HCT116 (cell line): Measurements from ENCODE around the gene STIM1. TPM values are rescaled to one million over a fixed set of nuclear protein-coding genes. Genes with fewer than 3 reads are reported as not detected.

Experiments
- ATAC-seq: fragments of 200-7000 bp; cut with Tn5 transposase; 2 replicates; pipeline ENCODE4 v1.9.1; 2020; ENCODE audit warnings: mild to moderate bottlenecking, moderate library complexity
- BruUV-seq: library from RNA; stranded (reverse); fragments of 400-500 nt; replicated peaks from 2 replicates; lab custom pipeline; 2021; lab: Mats Ljungman, UMichigan
- CTCF ChIA-PET: fragments of 300-600 bp; sonication (Branson Sonifier 250); formaldehyde crosslinking; loops from one replicate; lab custom pipeline; 2021; ENCODE audit warnings: antibody characterized with exemption; lab: Charles Lee
- POLR2A ChIA-PET: fragments of 300-600, 350-600 bp; sonication (Branson Sonifier 250); formaldehyde crosslinking; loops from one replicate; lab custom pipeline; 2021; ENCODE audit warnings: antibody characterized with exemption; lab: Charles Lee
- RAD21 ChIA-PET, 2 experiments: fragments of 300-600 bp; sonication (Branson Sonifier 250); formaldehyde crosslinking; loops; one replicate each; lab custom pipeline; 2023; ENCODE audit warnings: low total read pairs in 2 of 2; ENCODE audit not compliant: uncharacterized antibody in 2 of 2, unreplicated experiment in 2 of 2, low non-redundant PET in 1 of 2; lab: Charles Lee
- DNase-seq: peaks from one replicate; pipeline ENCODE4 v3.0.0-alpha.2; 2010; ENCODE audit warnings: low read depth, low spot score
- H2AFZ ChIP-seq: fragments of 200-600 bp; shearing (Covaris generic), sonication (generic); 2 replicates; pipeline ENCODE4 v1.6.1; 2017; ENCODE audit warnings: low read depth, mixed run types, mixed read lengths, antibody characterized with exemption, low read length; ENCODE audit not compliant: poor library complexity, severe bottlenecking
- H3K27ac ChIP-seq: 2 replicates; pipeline ENCODE4 v1.5.1; 2012; ENCODE audit warnings: low read depth, low read length
- H3K27me3 ChIP-seq: fragments of 200-600 bp; sonication (generic); 2 replicates; pipeline ENCODE4 v1.6.1; 2016; ENCODE audit warnings: mixed run types, low read length, mixed read lengths; ENCODE audit not compliant: insufficient read depth
- H3K36me3 ChIP-seq, 2 experiments: fragments of 200-500 bp in 1 of 2; fragments of 200-600 bp in 1 of 2; sonication (Bioruptor generic) in 1 of 2; sonication (generic) in 1 of 2; 2 replicates each; pipeline versions ENCODE4 v1.5.1 to v1.6.1; 2014 to 2016; ENCODE audit warnings: low read length in 2 of 2, inconsistent platforms in 1 of 2, mixed read lengths in 1 of 2, mixed run types in 1 of 2; ENCODE audit not compliant: insufficient read depth in 2 of 2, control insufficient read depth in 1 of 2
- H3K4me1 ChIP-seq, 2 experiments: fragments of 200-600 bp in 1 of 2; sonication (generic) in 1 of 2; 2 replicates each; pipeline versions ENCODE4 v1.5.1 to v1.6.1; 2012 to 2017; ENCODE audit warnings: low read length in 2 of 2, inconsistent platforms in 1 of 2, mild to moderate bottlenecking in 1 of 2, mixed read lengths in 1 of 2, mixed run types in 1 of 2, moderate library complexity in 1 of 2; ENCODE audit not compliant: insufficient read depth in 2 of 2, control insufficient read depth in 1 of 2
- H3K4me2 ChIP-seq: fragments of 200-600 bp; sonication (generic); 2 replicates; pipeline ENCODE4 v1.6.1; 2017; ENCODE audit warnings: mixed run types, low read length, mixed read lengths
- H3K4me3 ChIP-seq, 2 experiments: fragments of 200-600 bp in 1 of 2; sonication (generic) in 1 of 2; replicated peaks in 1 of 2; 2 replicates each; pipeline ENCODE4 v1.5.1; 2011 to 2016; ENCODE audit warnings: low read length in 2 of 2, control low read depth in 1 of 2, low read depth in 1 of 2, mild to moderate bottlenecking in 1 of 2, mixed read lengths in 1 of 2, mixed run types in 1 of 2
- H3K79me2 ChIP-seq: fragments of 200-600 bp; sonication (generic); 2 replicates; pipeline ENCODE4 v1.6.1; 2017; ENCODE audit warnings: mild to moderate bottlenecking, mixed run types, low read length, moderate library complexity, mixed read lengths; ENCODE audit not compliant: insufficient read depth
- H3K9ac ChIP-seq: fragments of 200-600 bp; sonication (generic); 2 replicates; pipeline ENCODE4 v1.6.1; 2016; ENCODE audit warnings: low read length, mixed read lengths
- H3K9me2 ChIP-seq: fragments of 200-600 bp; sonication (generic), shearing (Covaris generic); 2 replicates; pipeline ENCODE4 v1.6.1; 2017; ENCODE audit warnings: mixed run types, mild to moderate bottlenecking, moderate library complexity; ENCODE audit not compliant: insufficient read depth
- H3K9me3 ChIP-seq, 2 experiments: fragments of 200-500 bp in 1 of 2; fragments of 200-600 bp in 1 of 2; sonication (Bioruptor generic) in 1 of 2; sonication (generic) in 1 of 2; 2 replicates each; pipeline ENCODE4 v1.6.1; 2014 to 2017; ENCODE audit warnings: low read length in 2 of 2, mixed read lengths in 2 of 2, inconsistent platforms in 1 of 2, low read depth in 1 of 2, mild to moderate bottlenecking in 1 of 2, mixed run types in 1 of 2, moderate library complexity in 1 of 2; ENCODE audit not compliant: control insufficient read depth in 1 of 2, insufficient read depth in 1 of 2
- H4K20me1 ChIP-seq: fragments of 200-600 bp; sonication (generic), shearing (Covaris generic); 2 replicates; pipeline ENCODE4 v1.6.1; 2017; ENCODE audit warnings: mixed run types, mild to moderate bottlenecking, moderate library complexity; ENCODE audit not compliant: insufficient read depth
- CBX3 ChIP-seq: IDR thresholded peaks from 2 replicates; pipeline ENCODE4 v1.6.1; 2012; ENCODE audit warnings: low read depth
- EGR1 ChIP-seq: IDR thresholded peaks from 2 replicates; pipeline ENCODE4 v1.6.1; 2012; ENCODE audit warnings: low read depth
- ELF1 ChIP-seq: IDR thresholded peaks from 2 replicates; pipeline ENCODE4 v1.6.1; 2012; ENCODE audit warnings: low read depth, borderline replicate concordance
- FOSL1 ChIP-seq: IDR thresholded peaks from 2 replicates; pipeline ENCODE4 v1.6.1; 2012; ENCODE audit warnings: low read depth
- JUND ChIP-seq: IDR thresholded peaks from 2 replicates; pipeline ENCODE4 v1.6.1; 2012
- POLR2AphosphoS5 ChIP-seq: IDR thresholded peaks from 2 replicates; pipeline ENCODE4 v1.6.1; 2011; ENCODE audit warnings: mild to moderate bottlenecking, low read depth, low read length, moderate library complexity
- RAD21 ChIP-seq: IDR thresholded peaks from 2 replicates; pipeline ENCODE4 v1.6.1; 2012; ENCODE audit warnings: low read depth, mild to moderate bottlenecking
- SIN3A ChIP-seq: IDR thresholded peaks from 2 replicates; pipeline ENCODE4 v1.6.1; 2012; ENCODE audit warnings: low read depth
- SP1 ChIP-seq: IDR thresholded peaks from 2 replicates; pipeline ENCODE4 v1.6.1; 2012; ENCODE audit warnings: low read depth
- YY1 ChIP-seq: IDR thresholded peaks from 2 replicates; pipeline ENCODE4 v1.6.1; 2011; ENCODE audit warnings: low read length, low read depth, moderate library complexity, mild to moderate bottlenecking; ENCODE audit not compliant: insufficient replicate concordance; ENCODE audit errors: extremely low read depth
- ZBTB33 ChIP-seq: IDR thresholded peaks from 2 replicates; pipeline ENCODE4 v1.6.1; 2011; ENCODE audit warnings: mild to moderate bottlenecking, low read length, moderate library complexity; ENCODE audit not compliant: insufficient replicate concordance; ENCODE audit errors: extremely low read depth
- ZFX ChIP-seq: fragments of 450-650 bp; IDR thresholded peaks from 2 replicates; pipeline ENCODE4 v1.6.1; 2017
- intact Hi-C: fragments of 100-400 bp; cut with micrococcal nuclease; formaldehyde crosslinking; loops from 2 replicates; pipeline ENCODE4 v1.10.0; 2022
- total RNA-seq: library from RNA; stranded (reverse); gene quantifications from one replicate; pipeline ENCODE4 v1.2.1, GENCODE V29; 2021; ENCODE audit not compliant: unreplicated experiment
- TF ChIP-seq, protein P1 (sequence below): IDR thresholded peaks from 2 replicates; pipeline ENCODE4 v1.6.1; 2012
- TF ChIP-seq, protein P2 (sequence below): IDR thresholded peaks from 2 replicates; pipeline ENCODE4 v1.6.1; 2012; ENCODE audit warnings: low read depth

STIM1 gene
- total RNA-seq, 1 experiment from 2014 or later, result 22.3 TPM

GRCh38 chr11:4102711-4103110 lies 247.2 kb downstream of the STIM1 start:
- peaks cover 76% of the 10 kb centered on the region for H3K79me2 ChIP-seq
- POLR2A ChIA-PET, result no interaction called here
- H3K9me3 ChIP-seq, result no peaks in the 10 kb centered on the region
- TF ChIP-seq YY1, result no peak
- TF ChIP-seq EGR1, result no peak
- TF ChIP-seq SP1, result no peak
- TF ChIP-seq ELF1, result no peak
- TF ChIP-seq ZBTB33, result no peak
- TF ChIP-seq FOSL1, result no peak
- no peak for TF ChIP-seq JUND
- TF ChIP-seq, protein P1, sequence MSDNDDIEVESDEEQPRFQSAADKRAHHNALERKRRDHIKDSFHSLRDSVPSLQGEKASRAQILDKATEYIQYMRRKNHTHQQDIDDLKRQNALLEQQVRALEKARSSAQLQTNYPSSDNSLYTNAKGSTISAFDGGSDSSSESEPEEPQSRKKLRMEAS, result no peak
- no peak for TF ChIP-seq CBX3
- no peak for TF ChIP-seq POLR2AphosphoS5
- TF ChIP-seq ZFX, result no peak
- TF ChIP-seq RAD21, result no peak
- TF ChIP-seq, protein P2, sequence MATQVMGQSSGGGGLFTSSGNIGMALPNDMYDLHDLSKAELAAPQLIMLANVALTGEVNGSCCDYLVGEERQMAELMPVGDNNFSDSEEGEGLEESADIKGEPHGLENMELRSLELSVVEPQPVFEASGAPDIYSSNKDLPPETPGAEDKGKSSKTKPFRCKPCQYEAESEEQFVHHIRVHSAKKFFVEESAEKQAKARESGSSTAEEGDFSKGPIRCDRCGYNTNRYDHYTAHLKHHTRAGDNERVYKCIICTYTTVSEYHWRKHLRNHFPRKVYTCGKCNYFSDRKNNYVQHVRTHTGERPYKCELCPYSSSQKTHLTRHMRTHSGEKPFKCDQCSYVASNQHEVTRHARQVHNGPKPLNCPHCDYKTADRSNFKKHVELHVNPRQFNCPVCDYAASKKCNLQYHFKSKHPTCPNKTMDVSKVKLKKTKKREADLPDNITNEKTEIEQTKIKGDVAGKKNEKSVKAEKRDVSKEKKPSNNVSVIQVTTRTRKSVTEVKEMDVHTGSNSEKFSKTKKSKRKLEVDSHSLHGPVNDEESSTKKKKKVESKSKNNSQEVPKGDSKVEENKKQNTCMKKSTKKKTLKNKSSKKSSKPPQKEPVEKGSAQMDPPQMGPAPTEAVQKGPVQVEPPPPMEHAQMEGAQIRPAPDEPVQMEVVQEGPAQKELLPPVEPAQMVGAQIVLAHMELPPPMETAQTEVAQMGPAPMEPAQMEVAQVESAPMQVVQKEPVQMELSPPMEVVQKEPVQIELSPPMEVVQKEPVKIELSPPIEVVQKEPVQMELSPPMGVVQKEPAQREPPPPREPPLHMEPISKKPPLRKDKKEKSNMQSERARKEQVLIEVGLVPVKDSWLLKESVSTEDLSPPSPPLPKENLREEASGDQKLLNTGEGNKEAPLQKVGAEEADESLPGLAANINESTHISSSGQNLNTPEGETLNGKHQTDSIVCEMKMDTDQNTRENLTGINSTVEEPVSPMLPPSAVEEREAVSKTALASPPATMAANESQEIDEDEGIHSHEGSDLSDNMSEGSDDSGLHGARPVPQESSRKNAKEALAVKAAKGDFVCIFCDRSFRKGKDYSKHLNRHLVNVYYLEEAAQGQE, result no peak
- TF ChIP-seq SIN3A, result no peak
- TF ChIP-seq, all 23 proteins: peak for 0
- no peak for DNase-seq
- H4K20me1 ChIP-seq, result no peaks in the 10 kb centered on the region; the same call in 1 of the 2 replicates
- no peak overlapping the region for H2AFZ ChIP-seq
- no peak overlapping the region for H3K4me2 ChIP-seq
- H3K4me1 ChIP-seq, result no peaks in the 10 kb centered on the region
- no peak for ATAC-seq
- BruUV-seq, result no TSS peak
- H3K9ac ChIP-seq, result no peak overlapping the region
- H3K9me2 ChIP-seq, result no peaks in the 10 kb centered on the region
- CTCF ChIA-PET, result no interaction called here
- intact Hi-C loops, result no loop called here
- no peak overlapping the region for H3K27ac ChIP-seq
- peaks cover 13 to 27% of the 10 kb centered on the region in 2 experiments; a peak in 3 of 4 replicates for H3K36me3 ChIP-seq
- H3K4me3 ChIP-seq, result no peak overlapping the region
- no peaks in the 10 kb centered on the region for H3K27me3 ChIP-seq
- RAD21 ChIA-PET, result no interaction called here
